Ramos (cell line): ENCODE measurements around the gene RBM18.

Experiments
- in situ Hi-C: fragments of 300-500 bp; cut with MboI; formaldehyde crosslinking; loops from one replicate; pipeline ENCODE4 v1.14.3; 2022; ENCODE audit warnings: low sequenced_read_pairs; ENCODE audit not compliant: unreplicated experiment

The RBM18 gene

GRCh38 chr9:122207096-122207495 lies 57.5 kb downstream of the RBM18 start:
- in situ Hi-C loops, result no loop called here

GRCh38 chr9:122206118-122207046 lies 58.3 kb downstream of the RBM18 start:
- in situ Hi-C loops, result no loop called here

DNA sequence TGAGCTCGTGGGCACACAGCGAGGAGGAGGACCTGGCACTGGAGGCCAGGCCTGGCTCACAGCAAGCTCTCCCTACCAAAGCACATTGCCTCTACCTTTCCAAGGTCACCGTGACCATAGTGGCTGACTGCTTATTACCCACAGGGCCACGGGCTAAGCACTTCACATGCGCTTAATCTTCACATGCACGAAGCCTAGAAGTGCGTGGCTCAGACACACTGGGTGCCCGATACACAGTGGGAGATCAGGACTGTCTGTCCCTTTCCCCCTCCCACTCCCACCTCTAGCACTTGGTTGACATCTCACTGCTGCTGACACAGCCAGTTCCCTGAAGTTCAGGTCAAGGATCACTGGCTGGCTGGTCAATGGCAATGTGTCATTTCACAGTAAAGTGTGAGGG lies 59.5 kb downstream of the RBM18 start:
- in situ Hi-C loops, result no loop called here

DNA sequence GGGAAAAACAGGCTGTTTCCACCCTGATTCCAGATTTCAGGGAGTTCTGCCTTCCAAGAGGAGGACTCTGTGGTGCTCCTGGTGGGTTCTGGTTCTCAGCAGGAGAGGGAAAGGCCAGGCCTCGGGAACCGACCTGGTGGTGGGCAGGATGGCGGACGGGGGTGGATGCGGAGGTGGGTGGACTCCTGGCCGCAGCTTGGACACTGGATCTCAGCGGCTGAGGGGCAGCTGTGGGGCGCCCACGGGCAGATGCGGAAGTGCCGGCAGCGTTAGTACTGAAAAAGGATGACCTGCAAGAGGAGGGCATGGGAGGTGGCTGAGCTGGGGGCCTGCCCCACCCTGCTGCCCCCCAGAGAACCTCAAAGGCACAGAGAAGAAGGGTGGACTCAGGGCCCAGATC lies 60.1 kb downstream of the RBM18 start:
- in situ Hi-C loops, result no loop called here

DNA sequence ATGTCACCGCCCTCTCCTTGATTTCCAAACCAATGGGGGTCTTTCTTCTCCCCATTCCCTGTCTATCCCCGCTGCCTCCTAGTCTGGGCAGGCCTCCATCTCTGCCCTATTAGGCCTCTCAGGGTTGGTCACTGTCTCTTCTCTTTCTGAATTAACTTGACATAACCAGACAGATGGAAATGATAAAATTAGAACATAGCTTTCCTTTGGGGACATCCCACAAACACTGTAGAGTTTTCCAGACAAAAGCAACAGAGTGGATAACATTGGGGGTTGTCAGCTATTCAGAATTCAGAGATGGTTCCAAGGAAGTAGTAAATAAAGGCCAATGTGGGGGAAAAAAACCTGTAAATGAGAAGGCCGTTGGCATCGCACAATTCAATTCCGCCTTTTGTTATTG lies 60.6 kb downstream of the RBM18 start:
- in situ Hi-C loops, result no loop called here

- in situ Hi-C loops, result no loop called here
Observed at GRCh38 chr9:122202111-122202510, 62.5 kb downstream of the RBM18 start.

- in situ Hi-C loops, result no loop called here
Observed at GRCh38 chr9:122201641-122202040, 63.0 kb downstream of the RBM18 start.

GRCh38 chr9:122200960-122201595 lies 63.6 kb downstream of the RBM18 start:
- in situ Hi-C loops, result no loop called here

DNA sequence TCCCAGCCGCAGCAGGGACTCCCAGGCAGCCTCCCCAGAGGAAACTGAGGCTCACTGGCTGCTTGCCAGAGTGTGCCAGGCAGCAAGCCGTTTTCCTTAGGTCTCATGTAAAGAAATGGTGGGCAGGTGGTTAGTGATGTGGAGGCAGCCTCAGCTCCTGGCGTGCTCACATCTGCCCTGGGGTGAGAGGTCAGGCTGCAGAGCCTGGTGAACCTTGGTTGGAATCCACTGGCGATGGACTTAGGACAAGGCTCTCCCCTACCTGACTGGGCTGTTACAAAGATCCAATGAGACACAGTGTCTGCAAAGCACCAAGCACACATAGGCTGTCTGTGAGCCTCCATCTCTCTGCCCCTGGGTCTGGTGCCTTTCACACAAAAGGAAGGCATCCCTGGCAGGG lies 66.8 kb downstream of the RBM18 start:
- in situ Hi-C loops, result no loop called here

DNA sequence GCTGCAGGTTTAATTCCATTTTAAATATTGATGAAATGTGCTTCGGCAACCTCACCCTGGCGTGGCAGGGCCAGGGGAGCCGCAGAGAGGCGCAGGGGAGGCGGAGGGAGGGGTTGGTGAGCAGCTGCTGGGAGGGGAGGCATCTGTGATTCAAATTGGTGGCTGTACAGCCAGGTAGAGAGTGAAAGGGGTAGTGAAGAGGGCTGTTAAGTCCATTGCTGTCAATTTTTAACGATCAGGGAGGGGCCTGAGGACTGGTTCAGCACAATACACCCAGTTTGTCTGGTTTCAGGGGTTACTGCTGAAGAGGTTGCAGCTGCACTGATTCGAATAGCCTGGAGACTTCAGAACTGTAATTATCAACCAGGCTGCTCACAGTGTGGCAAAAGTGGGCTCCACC lies 67.2 kb downstream of the RBM18 start:
- in situ Hi-C loops, result no loop called here

DNA sequence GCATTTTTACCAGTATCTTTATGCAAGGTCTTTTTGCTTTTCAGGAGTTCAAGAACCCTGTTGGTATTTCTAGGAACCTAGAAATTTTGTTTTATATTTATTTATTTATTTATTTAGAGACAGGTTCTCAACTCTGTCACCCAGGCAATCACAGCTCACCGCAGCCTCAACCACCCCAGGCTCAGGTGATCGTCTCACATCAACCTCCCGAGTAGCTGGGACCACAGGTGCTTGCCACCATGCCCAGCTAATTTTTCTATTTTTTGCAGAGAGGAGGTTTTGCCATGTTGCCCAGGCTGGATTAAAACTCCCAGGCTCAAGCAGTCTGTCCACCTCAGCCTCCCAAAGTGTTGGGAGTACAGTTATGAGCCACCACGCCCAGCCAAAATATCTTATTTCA lies 68.8 kb downstream of the RBM18 start:
- in situ Hi-C loops, result no loop called here

- in situ Hi-C loops, result no loop called here
Observed at GRCh38 chr9:122193651-122194050, 71.0 kb downstream of the RBM18 start.

- in situ Hi-C loops, result no loop called here
Observed at GRCh38 chr9:122192914-122193525, 71.6 kb downstream of the RBM18 start.

DNA sequence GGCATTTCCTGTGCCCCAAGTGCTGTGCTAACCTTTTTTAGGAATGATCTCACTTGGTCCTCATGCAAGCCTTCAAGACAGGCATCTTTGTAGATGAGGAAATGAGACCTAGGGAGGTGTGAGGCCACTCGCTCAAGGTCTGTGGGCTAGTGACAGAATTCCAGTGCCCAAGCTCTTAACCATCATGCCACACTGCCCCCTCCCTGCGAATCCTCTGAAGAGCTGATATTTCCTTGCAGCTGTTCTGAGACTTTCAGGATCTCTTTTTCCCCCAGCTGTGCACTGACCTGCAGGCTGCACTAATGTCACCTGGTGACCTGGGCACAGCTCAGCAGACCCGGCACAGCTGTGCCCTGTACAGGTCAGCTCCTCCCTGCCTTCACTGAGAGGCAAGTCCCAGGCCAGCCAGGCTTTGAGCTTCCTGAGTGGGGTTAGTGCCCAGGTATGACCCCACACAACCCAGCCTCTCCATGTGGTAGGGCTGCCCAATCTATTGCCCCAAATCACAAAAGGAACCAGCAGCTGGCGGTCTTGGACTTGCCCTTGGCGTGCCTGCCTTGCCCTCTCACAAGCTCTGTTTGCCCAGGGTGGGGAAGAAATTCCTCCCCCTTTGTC lies 72.3 kb downstream of the RBM18 start:
- in situ Hi-C loops, result no loop called here

DNA sequence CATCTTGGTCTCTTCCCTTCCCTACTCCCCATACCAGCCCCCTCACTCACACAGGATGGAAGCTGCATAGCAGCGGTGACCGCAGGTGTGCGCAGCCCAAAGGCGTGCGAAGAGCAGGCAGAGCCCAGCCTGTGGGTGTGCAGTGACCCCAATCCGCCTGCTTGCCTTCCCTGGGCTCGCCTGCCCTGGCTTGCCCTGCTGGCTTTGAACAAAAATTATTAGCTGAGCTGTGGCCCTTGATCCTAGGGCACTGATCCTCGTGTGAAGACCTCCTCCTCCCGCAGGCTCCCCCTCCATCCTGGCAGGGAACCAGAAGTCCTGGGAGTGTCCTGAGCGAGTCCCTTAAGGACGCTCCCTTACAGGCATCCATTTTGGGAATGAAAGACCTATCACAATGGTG lies 73.1 kb downstream of the RBM18 start:
- in situ Hi-C loops, result no loop called here

DNA sequence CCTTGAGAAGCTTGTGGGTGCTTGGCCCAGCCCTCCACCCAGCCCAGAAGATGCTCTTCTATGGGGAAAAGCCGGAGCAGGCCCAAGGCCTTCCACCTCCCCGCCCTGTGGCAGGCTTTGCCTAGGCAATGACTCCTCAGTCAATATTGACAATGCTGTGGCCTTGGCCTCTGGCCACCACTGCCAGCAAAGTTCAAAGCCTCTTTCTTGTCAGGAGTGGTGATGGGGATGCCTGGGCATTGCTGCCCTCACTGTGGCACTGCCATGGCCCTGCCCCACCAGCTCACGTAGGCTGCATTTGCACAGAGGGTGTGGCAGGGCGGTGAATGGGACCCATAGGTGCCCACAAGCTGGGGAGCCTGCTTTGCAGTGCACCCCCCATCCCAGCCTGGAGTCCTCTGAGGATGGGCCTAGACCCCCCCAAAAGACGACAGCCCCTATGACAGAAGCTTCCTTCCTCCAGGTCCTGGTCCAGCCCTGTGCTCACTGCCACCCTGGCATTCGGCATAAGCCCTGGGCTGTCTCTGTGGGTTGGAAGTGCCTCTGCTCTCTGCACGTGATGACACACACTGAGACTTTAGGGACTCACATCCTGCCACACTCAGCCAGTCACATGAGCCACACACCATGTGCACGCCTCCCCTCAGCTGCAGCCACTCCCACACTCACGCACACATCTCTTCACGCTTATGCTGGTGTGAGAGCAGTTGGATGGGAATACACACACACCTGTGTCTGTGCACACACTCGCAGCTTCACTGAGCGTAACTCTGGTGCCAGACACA lies 73.9 kb downstream of the RBM18 start:
- in situ Hi-C loops, result no loop called here

DNA sequence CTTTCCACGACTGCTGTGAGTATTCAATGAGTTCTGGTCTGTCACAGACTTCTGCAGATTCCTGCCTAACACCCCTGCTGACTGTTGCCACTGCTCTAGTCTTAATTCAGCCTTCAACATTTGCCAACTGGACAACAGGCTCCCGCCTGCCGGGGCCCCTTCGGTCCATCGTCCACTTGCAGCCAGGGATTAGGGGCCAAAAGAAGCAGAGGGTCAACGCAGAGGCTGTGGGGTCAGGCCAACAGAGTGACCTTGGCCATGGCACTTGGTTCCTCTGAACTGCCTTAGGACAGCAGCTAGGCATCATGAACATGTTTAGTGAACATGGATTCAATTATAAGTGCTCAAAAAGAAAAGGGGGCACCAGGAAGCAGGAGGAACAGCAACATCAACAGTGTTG lies 76.3 kb downstream of the RBM18 start:
- in situ Hi-C loops, result no loop called here
